RWPE2 (cell line): ENCODE data around the gene AIFM3.
A peak's percentile ranks its signal among the peaks of the same experiment; 100 is the strongest.

ENCODE experiments used
- ATAC-seq: fragments of 200-7000 bp; cut with Tn5 transposase; 3 replicates; pipeline ENCODE4 v1.9.1; 2021; ENCODE audit warnings: low read depth
- DNase-seq: peaks from one replicate; pipeline ENCODE4 v3.0.0-alpha.2; 2020; ENCODE audit warnings: low spot score
- H3K27ac ChIP-seq: fragments of 450-650 bp; 2 replicates; pipeline ENCODE4 v1.5.1; 2017; ENCODE audit warnings: mild to moderate bottlenecking; ENCODE audit not compliant: poor library complexity, severe bottlenecking
- H3K27me3 ChIP-seq: fragments of 250-450 bp; sonication (Bioruptor Pico); 2 replicates; pipeline ENCODE4 v1.5.1; 2021; ENCODE audit warnings: mild to moderate bottlenecking, moderate library complexity; ENCODE audit not compliant: insufficient read depth, poor library complexity, severe bottlenecking
- H3K36me3 ChIP-seq: fragments of 250-450 bp; sonication (Bioruptor Pico); 2 replicates; pipeline ENCODE4 v1.5.1; 2020; ENCODE audit warnings: low read depth, mild to moderate bottlenecking, moderate library complexity
- H3K4me1 ChIP-seq: fragments of 250-450 bp; sonication (Bioruptor Pico); 2 replicates; pipeline ENCODE4 v1.5.1; 2021; ENCODE audit warnings: mild to moderate bottlenecking, moderate library complexity; ENCODE audit not compliant: insufficient read depth, poor library complexity, severe bottlenecking
- H3K4me3 ChIP-seq: fragments of 250-450 bp; sonication (Bioruptor Pico); 2 replicates; pipeline ENCODE4 v1.5.1; 2021; ENCODE audit warnings: mild to moderate bottlenecking, moderate library complexity; ENCODE audit not compliant: severe bottlenecking
- H3K9me3 ChIP-seq: fragments of 250-450 bp; sonication (Bioruptor Pico); 2 replicates; pipeline ENCODE4 v1.5.1; 2021; ENCODE audit warnings: mild to moderate bottlenecking, moderate library complexity; ENCODE audit not compliant: severe bottlenecking
- CTCF ChIP-seq: fragments of 450-650 bp; IDR thresholded peaks from one replicate; pipeline ENCODE4 v1.5.1; 2017; ENCODE audit warnings: mild to moderate bottlenecking, moderate library complexity; ENCODE audit not compliant: poor library complexity, severe bottlenecking

The AIFM3 gene

GRCh38 chr22:20955548-20955947 is 11.5 kb upstream of the AIFM3 start:
- H3K4me1 ChIP-seq, result peaks cover 37% of the 10 kb centered on the region
- peaks cover 41% of the 10 kb centered on the region for H3K36me3 ChIP-seq
- no peaks in the 10 kb centered on the region for H3K27me3 ChIP-seq
- H3K9me3 ChIP-seq, result peaks cover 1% of the 10 kb centered on the region
- ATAC-seq, result no peak
- no peak overlapping the region for H3K4me3 ChIP-seq
- no peak for TF ChIP-seq CTCF
- DNase-seq, result no peak
- peak overlapping the region; percentile 58 for H3K27ac ChIP-seq

GRCh38 chr22:20956258-20957101 is 10.6 kb upstream of the AIFM3 start:
- TF ChIP-seq CTCF, result peak; percentile 45
- Histone ChIP-seq H3K36me3 (peaks cover 32% of the 10 kb centered on the region), H3K4me1 (peaks cover 32% of the 10 kb centered on the region), H3K27ac (peak overlapping the region; percentile 58), H3K9me3 (peaks cover 1% of the 10 kb centered on the region), H3K27me3 (no peaks in the 10 kb centered on the region), H3K4me3 (peak overlapping the region; percentile 76)
- no peak for DNase-seq
- ATAC-seq, result peak; percentile 42

GRCh38 chr22:20957102-20957682 is 9.9 kb upstream of the AIFM3 start:
- Histone ChIP-seq H3K27ac (peak overlapping the region; percentile 58), H3K36me3 (peaks cover 25% of the 10 kb centered on the region), H3K9me3 (peaks cover 1% of the 10 kb centered on the region), H3K4me3 (peak overlapping the region; percentile 76), H3K27me3 (no peaks in the 10 kb centered on the region), H3K4me1 (peaks cover 35% of the 10 kb centered on the region)
- ATAC-seq, result peak; percentile 26
- TF ChIP-seq CTCF, result no peak
- DNase-seq, result no peak

GRCh38 chr22:20957683-20958431 is 9.2 kb upstream of the AIFM3 start:
- DNase-seq, result no peak
- no peak for TF ChIP-seq CTCF
- H3K4me1 ChIP-seq, result peaks cover 32% of the 10 kb centered on the region
- peaks cover 1% of the 10 kb centered on the region for H3K9me3 ChIP-seq
- peak; percentile 32 for ATAC-seq
- peaks cover 18% of the 10 kb centered on the region for H3K36me3 ChIP-seq
- peak overlapping the region; percentile 58 for H3K27ac ChIP-seq
- H3K27me3 ChIP-seq, result no peaks in the 10 kb centered on the region
- peak overlapping the region; percentile 76 for H3K4me3 ChIP-seq
